GM21447 (cell line): ENCODE data around the gene COQ5.
"Not testable (repeated sequence)": the region's sequence is repeated elsewhere in the genome, so short reads cannot be mapped to it uniquely, and the experiment has no call there.

Source experiments
- ATAC-seq: cut with Tn5 transposase; IDR thresholded peaks from one replicate; pipeline ENCODE4 v1.9.1; 2021; ENCODE audit not compliant: unreplicated experiment

The COQ5 gene

GRCh38 chr12:120528861-120529525 lies at the start of gene COQ5:
Gene COQ5, minus strand, starts transcription at chr12:120529158. Its CDS starts 17 bp downstream, at chr12:120529141.
- peak; percentile 83 for ATAC-seq

DNA sequence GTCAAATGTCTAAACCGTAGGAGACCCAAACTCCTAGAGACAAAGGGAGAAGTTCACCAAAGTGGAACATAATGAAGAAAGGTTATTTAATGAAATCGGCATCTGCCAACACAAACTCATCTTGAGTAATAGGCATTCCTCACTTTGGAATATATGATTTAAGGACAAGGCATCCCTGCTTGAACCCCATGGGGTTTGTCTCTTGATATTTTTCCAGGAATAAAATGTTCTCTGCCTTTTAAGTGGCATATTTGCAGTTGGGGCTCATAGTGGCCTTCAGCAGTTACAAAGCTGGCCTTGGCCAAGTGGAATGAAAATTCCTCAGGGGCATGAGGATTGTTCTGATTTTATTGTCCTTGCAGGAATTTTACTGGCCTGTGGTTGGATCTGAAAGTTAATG lies 45.1 kb upstream of the COQ5 start:
- no peak for ATAC-seq

GRCh38 chr12:120573560-120573959 lies 44.6 kb upstream of the COQ5 start:
- no peak for ATAC-seq

DNA sequence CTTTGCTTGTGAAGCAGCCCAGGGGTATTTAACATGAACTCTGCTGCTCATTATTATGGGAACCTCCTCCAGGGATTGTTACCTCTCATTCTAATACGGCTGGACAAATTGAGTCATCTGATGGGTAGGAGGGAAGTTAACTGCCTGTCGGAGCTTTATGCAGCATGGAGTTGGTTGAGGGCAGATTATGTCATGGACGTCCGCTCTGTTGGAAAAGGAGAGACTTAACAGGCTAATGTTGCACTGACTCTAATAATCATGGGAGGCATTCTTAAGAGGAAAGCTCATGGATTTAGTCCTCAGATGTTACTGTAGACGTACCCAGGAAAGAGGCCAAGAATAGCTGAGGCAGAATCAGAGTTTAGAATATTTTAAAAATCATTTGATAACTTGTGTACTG lies 42.3 kb upstream of the COQ5 start:
- ATAC-seq, result no peak

GRCh38 chr12:120563495-120563894 lies 34.5 kb upstream of the COQ5 start:
- no peak for ATAC-seq

- no peak for ATAC-seq
Observed at GRCh38 chr12:120562906-120563305, 33.9 kb upstream of the COQ5 start.

GRCh38 chr12:120557589-120557988 lies 28.6 kb upstream of the COQ5 start:
- no peak for ATAC-seq

DNA sequence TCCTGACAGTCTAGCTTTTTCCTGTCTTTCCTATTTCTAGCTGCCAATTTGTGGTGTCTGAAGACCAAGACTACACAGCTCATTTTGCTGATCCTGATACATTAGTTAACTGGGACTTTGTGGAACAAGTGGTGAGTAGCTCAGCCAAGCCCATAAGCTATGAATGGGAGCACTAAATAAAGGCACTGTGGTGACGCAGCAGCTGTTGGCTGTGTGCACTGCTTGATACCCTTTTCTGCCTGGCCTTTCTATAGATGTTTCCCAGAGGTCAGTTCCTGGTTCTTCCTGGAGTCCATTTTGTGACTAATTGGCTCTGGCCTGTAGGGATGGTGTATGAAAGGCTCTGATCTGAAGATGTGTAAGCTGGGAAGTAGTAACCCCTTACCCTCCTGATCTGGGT lies 25.7 kb upstream of the COQ5 start:
- ATAC-seq, result no peak

GRCh38 chr12:120546050-120546386 lies 17.1 kb upstream of the COQ5 start:
- ATAC-seq, result no peak

GRCh38 chr12:120544691-120545090 lies 15.7 kb upstream of the COQ5 start:
- no peak for ATAC-seq

DNA sequence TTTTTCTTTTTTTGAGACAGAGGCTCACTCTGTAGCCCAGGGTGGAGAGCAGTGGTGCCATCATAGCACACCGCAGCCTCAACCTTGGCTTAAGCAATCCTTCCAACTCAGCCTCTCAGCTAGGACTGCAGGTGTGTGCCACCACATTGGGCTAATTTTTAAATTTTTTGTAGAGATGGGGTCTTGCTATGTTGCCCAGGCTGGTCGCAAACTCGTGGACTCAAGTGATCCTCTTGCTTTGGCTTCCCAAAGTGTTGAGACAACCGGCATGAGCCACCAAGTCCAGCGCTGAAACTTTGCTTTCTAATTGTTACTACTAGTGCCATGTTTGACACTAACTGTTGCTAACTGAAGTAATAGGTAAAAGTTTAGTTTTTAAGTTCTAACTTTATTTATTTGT lies 13.2 kb upstream of the COQ5 start:
- ATAC-seq, result no peak

DNA sequence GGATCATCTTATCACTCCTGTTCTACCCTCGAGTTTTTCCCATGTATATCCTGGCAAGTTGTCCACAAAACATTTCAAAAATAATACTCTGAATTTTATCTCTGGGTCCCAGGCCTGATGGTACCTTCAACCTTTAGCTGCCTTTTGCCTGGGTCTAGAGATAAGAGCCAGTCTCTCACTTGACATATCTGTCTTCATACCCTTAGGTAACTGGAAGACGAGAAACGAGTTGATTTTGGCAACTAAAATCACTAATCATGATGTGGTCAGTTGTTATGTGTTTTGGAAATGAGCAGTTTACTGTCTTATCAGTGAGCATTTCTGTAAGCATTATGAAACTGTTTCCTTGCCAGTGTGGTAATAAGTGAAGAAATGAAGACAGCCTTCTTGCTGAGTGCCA lies 11.5 kb upstream of the COQ5 start:
- ATAC-seq, result no peak

DNA sequence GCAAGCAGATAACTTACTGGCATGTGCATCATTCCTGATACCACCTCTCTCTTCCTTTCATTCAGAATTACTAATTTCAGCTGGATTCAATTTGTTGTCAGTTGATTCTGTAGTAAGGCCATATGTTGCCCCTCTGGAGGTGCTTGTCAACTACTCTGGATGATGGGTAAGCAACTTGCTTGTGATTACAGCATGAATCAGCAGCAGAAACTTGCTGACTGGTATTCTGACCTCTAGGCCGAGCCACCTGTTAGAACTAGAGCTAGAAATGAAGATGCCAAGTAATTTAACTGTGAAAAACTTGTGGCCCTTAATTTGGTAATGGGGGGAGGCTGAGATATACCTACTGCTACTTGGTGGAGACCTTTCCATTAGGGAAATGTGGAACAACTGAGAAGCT lies 10.3 kb upstream of the COQ5 start:
- ATAC-seq, result no peak

DNA sequence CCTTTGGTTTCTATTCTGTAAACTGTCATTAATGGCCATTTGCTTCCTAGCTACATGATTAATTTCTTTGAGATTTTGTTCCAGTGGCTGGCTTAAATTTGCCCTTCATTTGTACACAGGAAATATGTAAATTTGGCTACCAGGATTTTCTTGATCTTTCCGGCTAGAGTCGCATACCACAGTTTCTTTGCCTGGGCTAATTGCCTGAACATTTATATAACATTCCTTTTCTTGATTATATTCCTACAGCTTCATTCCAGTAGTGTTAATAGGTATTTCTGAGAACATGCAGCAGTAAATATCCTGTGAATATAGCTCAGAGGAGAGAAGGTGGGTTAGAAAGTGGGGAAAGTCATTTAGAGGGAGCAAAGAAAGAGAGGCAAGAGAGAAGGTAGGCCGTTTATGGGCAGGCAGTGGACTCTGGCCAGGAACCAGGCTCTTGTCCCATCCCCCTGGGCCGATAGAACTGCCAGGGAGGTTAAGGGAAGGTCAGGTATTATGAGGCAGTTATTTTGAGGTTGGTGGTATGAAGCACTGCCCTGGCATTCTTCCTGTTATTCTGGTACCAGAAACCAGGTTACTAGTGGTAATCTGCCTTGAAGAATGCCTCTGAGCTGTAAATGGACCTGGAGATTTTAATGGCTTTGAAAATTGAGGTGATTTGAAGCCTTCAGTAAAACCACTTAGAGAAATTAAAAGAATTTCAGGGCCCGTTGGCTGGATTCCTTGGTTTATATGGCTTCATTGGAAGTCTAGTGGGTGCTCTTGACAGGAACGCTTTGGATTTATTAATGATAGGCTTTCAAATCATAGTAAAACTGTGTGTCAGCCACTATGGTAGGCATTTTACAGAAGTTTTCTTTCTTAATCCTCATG lies 9.6 kb upstream of the COQ5 start:
- ATAC-seq, result no peak

DNA sequence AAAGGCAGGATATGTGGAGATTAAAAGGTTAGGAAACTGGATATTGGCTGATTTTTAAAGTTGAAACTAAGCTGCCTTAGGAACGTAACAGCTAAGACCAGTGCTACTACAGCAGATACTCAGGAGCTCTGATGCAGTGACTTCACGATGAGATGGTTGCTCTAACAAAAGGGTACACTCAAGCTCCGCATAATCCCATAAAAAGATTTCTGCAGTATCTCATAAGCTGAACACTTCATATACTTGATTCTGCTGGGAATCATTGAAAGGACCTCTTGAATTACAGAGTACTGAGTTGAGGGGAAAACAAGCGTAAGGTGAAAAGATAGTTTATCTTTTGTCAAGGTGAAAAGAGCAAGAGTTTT lies 8.9 kb upstream of the COQ5 start:
- ATAC-seq, result no peak

- no peak for ATAC-seq
Observed at GRCh38 chr12:120536064-120536791, 7.3 kb upstream of the COQ5 start.

DNA sequence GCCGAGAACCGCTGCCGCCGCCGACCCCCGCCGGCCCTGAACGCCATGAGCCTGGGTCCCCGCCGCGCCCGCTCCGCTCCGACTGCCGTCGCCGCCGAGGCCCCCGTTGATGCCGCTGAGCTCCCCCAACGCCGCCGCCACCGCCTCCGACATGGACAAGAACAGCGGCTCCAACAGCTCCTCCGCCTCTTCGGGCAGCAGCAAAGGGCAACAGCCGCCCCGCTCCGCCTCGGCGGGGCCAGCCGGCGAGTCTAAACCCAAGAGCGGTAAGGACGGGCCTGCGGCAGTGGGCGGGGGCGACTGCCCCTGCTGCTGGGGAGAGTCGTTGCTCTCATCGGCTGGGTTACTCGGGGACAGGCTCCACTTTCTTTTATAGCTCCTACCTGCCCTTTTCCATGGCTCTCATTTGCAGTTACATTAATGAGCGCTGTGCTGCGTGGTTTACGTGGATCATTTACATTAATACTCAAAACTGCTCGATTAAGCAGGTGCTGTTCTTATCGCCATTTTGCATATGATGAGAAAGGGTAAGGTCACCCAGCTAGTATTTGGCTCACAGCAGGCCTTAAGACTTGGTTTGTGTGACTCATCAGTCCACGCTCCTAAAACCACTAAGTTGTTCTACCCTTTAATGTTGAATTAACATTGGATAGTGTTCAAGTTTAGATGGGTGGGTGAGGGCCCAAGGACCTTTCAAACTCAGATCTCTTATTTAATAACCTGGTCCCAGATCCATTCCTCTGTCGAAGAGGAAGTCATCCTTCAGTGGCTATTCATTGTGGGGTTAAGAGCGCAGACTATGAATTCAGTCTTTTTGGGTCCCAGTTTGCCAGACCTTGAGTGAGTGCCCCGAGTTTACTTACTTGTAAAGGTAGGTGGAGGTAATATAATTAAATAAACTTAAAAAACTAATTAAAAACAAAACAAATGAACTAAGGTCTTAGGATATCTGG lies 6.0 kb upstream of the COQ5 start:
- peak; percentile 31 for ATAC-seq

GRCh38 chr12:120534203-120534702 lies 5.3 kb upstream of the COQ5 start, which contains the start of gene RNF10:
Gene RNF10, plus strand, starts transcription at chr12:120534356. Its CDS starts 456 bp downstream, at chr12:120534812.
- ATAC-seq, result peak; percentile 70

- no peak for ATAC-seq
Observed at GRCh38 chr12:120532701-120533238, 3.8 kb upstream of the COQ5 start.

DNA sequence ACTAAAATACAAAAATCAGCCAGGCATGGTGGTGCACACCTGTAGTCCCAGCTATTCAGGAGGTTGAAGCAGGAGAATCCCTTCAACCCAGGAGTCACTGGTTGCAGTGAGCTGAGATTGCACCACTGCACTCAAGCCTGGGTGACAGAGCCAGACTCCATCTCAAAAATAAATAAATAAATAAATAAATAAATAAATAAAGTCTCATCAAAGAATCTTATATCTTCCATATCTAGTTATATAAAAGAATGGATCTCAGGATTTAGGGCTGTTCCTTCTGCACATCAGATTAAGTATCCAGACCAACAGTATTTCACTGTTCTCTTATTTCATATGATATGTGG lies 1.4 kb upstream of the COQ5 start:
- not testable (repeated sequence) for ATAC-seq
